Erythroblast (primary cell): ENCODE results near the gene UBAC2.
A peak's percentile ranks its signal among the peaks of the same experiment; 100 is the strongest.
"Not testable (repeated sequence)": the region's sequence is repeated elsewhere in the genome, so short reads cannot be mapped to it uniquely, and the experiment has no call there.

Experiments used
- DNase-seq, 2 experiments: peaks; one replicate each; lab custom pipeline; 2025; lab: John Stamatoyannopoulos, UW
- GATA1 ChIP-seq: IDR thresholded peaks from 2 replicates; pipeline ENCODE4 v1.6.1; 2011; ENCODE audit warnings: low read depth, mild to moderate bottlenecking, control low read depth, low read length, moderate library complexity
- POLR2A ChIP-seq: IDR thresholded peaks from 2 replicates; pipeline ENCODE4 v1.6.1; 2011; ENCODE audit warnings: mild to moderate bottlenecking, low read length

UBAC2 gene

DNA sequence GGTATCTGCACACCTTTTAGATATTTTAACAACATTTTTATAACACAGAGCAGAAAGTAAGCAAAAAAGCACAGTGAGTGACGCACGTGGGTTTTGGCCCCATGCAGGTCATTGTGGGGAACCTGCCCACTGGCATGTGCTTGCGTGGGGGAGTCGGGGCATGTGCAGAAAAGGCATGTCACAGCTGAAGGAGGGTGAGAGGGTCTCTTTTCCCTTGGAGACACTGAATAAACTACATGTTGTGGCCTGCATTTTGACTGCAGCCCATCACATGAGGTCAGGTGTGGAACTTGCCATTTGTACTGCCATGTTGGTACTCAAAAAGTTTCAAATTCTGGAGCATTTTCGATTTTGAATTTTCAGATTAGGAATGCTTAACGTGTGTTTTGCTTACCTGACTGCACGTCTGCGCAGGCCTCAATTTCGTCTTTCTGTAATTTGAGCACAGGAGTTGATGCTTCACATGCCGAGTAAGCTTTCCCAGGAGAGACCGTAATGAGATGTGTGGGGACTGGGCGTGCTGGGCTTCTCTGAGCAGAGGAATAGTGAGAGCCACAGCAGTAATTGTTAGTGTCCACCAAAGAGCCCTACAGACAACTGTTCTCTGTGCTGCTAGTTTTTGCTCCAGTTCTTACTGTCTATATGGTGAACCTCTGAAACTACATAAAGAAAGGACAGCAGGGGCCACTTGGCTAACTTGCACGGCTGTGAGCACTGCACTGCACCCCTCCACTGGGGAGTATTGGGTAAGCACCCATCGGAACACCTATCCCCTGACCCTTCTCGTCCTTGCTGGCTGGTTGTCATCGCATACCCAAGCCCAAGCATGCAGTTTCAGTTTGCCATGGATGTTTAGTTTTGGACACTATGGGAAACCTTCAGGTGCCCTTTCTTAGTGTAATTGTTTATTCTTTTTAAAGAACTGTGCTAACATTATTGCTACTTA is 179.5 kb downstream of the UBAC2 start:
- DNase-seq, result no peak

DNA sequence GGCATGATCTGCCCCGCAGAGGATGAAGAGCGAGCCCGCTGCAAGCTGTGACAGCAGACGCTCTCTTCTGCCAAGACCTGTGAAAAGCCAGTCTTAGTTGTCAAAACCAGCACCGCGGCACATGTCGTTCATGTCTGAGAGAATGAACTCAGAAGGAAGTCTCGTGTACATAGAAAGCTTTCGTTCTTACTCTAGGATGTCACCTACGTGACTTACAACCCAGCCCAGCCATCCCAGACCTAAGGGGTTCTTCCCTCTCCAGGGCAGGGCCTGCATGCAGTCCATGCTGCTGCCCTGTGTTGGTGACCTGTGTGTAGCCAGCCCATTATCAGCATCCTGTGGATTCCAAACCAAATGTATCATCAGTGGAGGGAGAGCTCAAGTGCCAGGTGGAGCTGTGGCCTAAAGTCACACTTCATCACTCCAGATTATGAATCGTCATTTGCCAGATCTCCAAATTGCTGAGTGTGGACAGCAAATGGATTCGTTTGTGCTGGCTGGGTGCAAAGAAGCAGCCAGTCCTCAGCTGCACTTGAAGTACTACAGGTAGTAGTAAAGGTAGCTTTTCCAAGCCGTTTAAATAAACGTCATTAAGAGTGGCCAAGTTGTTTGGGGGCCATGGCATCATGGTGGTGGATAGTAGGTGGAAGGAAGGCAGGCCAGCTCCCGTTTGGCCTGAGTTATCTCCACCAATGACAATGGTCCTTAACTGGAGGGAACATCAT is 180.4 kb downstream of the UBAC2 start:
- TF ChIP-seq GATA1 (no peak), POLR2A (no peak)
- no peak for DNase-seq

More for the DNA sequence above, 179.5 kb downstream of the UBAC2 start:
- TF ChIP-seq GATA1 (no peak), POLR2A (no peak)

DNA sequence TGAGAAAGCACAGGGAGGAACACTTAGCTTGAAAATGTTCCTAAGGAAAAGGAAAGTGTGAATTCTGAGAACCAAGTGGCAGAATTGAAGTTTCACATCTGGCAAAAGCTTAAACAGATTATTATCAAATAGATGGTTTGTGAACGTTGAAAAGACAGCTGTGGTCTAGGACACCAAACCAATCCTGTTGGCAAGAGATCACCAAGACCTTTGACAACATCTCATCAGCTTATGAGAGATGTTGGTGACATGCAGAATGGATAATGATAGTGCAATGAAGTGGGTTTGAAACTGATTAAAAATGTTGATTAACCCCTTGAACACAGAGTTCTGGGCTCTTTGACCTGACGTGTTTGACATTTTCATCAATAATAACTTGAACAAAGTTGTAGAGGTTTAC is 181.1 kb downstream of the UBAC2 start:
- no peak for DNase-seq
- TF ChIP-seq POLR2A (no peak), GATA1 (no peak)

DNA sequence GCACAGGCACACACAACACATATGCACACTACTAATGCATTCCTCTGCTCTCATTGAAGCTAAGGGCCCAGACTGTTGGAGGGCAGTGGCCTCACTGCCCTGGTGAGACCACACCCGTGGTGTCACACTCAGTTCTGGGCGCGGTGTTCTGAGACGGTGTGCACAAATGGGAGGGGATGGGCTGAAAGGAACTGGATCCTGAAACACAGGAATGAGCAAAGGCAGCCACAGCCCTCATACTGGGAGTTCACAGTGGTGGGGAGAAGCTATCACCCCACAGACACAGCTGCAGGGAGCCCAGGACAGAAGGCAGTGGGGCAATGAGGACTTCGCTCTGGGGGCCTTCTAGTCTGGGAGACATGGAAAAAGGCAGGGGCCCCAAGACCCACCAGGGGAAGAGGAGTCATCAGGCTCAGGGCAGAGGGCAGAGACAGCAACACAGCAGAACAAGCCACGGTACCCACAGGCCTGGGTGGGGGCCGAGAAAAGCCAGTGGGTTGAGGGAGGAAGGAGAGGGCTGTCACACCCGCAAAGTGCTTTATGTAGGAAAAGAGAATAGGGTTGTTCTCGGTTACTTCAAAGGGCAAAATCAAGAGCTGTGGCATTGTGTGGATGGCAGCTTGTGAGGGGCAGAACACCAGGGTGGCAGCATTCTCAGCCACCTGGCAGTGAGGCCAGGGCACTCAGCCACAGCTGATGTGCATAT is 181.9 kb downstream of the UBAC2 start:
- no peak for TF ChIP-seq GATA1
- no peak for TF ChIP-seq POLR2A
- peak; percentile 37 to 41 for DNase-seq

DNA sequence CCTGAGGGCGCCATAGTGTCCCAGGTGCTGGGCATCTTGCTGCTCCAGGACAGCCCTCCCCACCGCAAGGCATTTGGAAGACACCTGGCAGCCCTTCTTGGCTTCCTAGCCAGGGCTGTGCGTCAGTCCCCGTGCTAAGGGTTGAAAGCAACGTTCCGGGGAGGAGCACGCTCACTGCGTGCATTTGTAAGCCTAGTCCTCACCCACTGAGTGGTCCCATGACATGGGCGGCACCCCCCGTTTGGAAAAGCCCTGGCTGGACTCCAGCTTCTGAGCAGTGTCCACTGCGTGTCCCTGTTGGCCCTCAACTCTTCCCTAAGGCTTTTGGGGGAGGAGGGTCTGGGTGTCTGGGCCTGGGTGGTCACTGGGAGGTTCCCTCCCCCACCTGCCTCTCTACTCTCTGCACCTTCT is 182.9 kb downstream of the UBAC2 start:
- TF ChIP-seq GATA1, result no peak
- no peak for TF ChIP-seq POLR2A
- DNase-seq, result no peak

DNA sequence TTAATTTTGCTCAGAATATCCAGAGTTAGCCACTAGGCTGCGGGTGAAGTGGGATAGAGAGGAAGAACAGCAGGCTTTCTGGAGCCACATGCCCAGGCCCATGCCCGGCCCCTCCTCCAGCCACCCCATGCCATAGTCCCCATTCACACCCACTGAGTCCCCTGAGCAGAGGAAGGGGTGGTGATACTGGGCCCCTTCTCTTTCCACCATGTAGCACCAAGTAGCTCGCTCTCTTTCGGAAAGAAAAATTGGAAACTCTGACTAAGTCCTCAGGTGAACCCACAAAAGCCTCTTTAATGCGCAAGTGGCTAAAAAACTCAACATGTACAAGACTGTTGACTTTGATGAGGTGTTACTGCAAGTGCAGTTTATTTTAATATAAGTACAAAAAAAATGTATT is 183.3 kb downstream of the UBAC2 start:
- TF ChIP-seq POLR2A (no peak), GATA1 (no peak)

DNA sequence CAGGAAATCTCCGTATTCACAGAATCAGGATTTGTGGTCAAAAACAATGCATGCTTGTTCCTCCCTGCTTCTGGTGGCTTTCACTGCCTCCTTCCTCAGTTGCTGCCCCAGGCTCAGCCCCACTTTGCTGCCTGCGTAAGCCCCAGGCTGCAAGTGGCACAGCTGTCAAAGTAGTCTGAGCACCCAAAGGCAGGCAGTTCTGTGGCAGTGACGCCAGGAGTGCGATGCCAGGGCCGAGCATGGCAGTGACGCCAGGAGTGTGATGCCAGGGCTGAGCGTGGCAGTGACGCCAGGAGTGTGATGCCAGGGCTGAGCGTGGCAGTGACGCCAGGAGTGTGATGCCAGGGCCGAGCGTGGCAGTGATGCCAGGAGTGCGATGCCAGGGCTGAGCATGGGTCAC is 183.8 kb downstream of the UBAC2 start:
- no peak for DNase-seq
- no peak for TF ChIP-seq POLR2A
- TF ChIP-seq GATA1, result no peak

More for the DNA sequence above, 183.3 kb downstream of the UBAC2 start:
- no peak for DNase-seq

DNA sequence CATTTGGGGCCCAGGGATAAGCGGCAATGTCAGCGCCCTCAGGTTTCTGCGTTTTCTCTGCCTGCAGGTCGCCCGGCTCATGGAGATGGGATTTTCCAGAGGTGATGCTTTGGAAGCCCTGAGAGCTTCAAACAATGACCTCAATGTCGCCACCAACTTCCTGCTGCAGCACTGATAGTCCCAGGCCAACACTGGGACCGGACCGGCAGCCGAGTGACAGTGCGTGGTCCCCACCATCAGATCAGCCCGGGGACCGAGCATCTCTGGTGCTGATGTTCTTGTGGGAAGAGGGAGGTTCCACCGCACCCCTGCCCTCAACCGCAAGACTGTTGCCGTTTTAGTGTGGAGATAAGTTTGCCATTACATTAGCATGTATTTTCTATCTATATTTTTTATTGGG is 184.5 kb downstream of the UBAC2 start:
- TF ChIP-seq GATA1 (no peak), POLR2A (no peak)
- DNase-seq, result no peak

DNA sequence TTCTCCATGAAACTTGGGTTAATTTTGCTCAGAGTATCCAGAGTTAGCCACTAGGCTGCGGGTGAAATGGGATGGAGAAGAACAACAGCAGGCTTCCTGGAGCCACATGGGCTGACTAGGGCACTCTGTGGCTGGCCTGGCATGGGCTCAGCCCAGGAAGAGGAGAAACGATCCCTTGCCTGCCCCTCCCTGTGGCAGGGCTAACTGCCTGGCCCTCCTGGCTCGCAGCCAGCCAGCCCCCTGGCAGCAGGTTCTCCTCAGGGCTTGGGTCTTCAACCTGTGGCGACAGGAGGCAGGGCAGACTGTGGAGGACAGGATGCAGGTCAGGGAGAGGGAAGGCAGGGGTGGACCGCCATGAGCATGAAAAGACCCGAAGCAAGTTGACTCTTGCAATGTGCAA is 185.3 kb downstream of the UBAC2 start:
- TF ChIP-seq POLR2A (no peak), GATA1 (no peak)
- DNase-seq, result no peak

DNA sequence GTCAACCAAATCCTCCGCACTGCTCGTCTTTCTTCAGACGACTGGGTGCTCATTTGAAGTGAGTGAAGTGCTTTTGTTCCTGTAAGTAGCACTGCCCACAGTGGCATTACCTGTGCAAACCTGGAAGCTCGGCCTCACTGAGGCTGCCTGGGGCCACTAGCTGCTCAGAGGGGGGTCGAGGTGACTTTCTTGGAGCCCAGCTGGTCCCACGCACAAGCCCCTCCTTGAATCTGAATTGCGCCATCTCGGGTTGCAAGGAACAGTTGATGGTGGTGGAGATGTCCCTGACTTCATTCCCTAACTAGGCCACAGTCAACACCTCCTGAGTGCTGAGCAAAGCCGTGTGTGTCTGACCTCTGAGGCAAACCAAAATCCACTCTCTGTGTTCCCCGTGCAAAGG is 185.8 kb downstream of the UBAC2 start:
- DNase-seq, result no peak
- TF ChIP-seq POLR2A, result no peak
- TF ChIP-seq GATA1, result no peak

DNA sequence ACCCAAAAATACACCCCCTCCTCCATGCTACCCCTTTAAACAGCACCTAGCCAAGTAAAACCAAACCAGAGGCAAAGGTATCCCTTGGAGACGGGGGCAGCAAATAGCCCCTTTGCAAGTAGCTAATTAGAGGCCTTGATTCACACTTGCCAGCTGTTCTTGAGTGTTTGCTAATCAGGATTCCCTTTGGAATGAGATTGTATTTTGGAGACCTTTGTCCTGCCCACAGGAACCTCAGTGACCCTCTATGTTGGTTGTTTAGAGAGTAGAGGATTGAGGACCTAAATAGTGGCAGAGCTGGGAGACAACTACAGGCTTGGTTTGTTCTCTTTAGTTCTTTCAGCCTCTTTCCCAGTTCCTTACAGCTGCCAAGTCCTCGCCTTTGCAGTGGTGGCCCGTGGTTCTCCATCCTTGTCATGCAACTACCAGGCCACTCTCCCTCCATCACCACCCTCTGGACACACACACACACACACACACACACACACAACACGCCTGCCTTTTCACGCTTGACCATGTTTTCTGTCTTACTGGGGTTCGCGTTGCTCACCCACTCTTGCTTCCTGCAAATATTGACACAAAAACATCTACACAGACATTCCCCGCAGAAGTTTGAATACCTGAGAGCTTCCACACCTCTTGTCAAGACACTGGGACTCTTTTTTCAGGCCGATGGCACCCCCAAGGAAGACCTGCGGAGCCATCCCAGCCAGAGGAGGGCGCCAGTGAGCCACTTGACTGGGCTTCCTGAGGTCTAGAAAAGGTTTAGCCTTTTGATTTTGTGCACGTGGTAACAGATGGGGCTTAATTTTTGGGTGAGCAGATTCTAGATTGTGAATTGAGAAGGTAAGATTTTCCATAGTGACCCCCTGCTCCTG is 186.5 kb downstream of the UBAC2 start:
- DNase-seq, result peak; percentile 54 to 66

DNA sequence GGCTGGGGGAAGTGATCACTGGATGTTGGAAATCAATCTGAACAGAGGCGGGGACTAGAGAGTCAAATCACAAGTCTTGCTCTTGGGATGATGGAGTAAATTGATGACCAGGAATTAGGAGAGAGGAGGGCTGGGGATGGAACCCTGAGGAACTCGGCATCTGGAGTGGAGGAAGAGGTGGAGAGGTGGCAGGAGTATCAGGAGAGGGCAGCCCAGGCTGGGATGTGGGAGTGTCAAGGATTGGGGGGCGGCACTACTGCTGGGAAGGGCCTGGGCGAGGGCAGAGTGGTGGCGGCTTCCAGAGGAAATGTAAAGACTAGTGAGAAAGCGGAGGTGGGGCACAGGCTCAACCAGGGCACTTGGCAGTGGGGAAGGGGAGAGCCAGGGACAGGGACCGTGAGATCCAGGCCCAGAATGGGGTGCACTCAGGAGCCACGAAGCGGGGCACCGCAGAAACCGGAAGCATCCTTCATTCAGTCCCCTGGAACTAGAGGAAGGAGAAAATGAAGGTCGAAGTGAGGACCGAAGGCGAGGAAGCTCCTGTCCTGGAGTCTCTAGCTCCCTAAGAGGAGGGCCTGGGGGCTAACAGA is 187.8 kb downstream of the UBAC2 start:
- TF ChIP-seq GATA1 (no peak), POLR2A (no peak)
- no peak for DNase-seq

More for the DNA sequence above, 186.5 kb downstream of the UBAC2 start:
- TF ChIP-seq GATA1 (no peak), POLR2A (no peak)

DNA sequence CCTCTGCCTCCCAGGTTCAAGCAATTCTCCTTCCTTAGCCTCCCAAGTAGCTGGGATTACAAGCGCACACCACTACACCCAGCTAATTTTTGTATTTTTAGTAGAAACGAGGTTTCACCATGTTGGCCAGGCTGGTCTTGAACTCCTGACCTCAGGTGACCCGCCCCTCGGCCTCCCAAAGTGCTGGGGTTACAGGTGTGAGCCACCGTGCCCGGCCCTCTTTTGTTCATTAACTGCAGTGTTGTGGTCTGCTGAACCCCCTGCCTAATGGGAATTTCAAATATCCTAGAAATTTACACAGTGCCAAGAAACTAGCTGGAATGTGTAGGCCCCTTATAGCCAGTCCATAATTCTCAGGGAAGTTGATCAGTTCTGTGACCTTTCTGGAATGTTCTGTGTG is 188.4 kb downstream of the UBAC2 start:
- DNase-seq, result not testable (repeated sequence)
